HG02588 (cell line): ENCODE data around the gene HDAC4.
A peak's percentile ranks its signal among the peaks of the same experiment; 100 is the strongest.

Experiments
- ATAC-seq: cut with Tn5 transposase; IDR thresholded peaks from one replicate; pipeline ENCODE4 v1.9.1; 2021; ENCODE audit warnings: mild to moderate bottlenecking, moderate library complexity; ENCODE audit not compliant: unreplicated experiment

Gene HDAC4

DNA sequence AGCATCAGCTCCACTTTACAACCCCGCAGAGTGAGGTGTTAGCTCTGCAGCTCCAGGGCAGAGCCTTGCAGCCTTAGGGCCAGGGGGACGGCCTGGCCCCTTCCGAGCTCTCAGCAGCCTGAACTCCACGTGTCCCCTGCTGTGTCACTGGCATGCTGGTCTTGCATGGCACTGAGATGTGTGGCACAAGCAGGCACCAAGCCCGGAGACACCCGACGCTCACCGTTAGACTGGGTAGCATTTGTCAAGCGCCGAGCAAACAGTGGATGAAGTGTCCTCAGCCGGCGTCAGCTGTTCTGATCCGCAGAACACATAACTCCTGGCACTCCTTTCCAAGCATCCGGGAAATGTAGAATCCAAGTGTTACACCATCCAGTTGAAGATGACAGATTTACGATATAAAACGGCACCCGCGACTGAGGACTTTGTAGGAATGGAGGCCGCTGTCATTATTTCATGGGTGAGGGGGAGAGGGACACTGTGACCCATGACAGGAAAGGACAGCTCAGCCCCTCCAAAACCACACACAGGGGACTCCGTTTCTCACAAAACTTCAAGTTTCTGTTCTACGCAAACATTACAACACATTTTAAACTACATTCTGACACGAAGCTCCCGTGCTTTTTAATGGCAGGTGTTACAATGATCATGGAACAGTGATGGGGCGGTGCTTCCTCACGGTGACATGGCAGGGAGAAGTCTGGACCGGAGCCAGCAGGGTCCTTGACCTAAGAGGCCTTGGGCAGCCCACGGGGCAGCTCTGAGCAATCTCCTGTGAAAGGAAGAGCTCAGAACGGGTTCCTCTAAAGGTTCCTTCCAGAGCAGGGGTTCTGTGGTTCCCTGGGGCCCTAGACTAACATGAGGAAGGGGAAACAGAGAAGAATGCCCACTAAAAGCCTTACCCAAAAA lies 89.4 kb downstream of the HDAC4 start:
- no peak for ATAC-seq

DNA sequence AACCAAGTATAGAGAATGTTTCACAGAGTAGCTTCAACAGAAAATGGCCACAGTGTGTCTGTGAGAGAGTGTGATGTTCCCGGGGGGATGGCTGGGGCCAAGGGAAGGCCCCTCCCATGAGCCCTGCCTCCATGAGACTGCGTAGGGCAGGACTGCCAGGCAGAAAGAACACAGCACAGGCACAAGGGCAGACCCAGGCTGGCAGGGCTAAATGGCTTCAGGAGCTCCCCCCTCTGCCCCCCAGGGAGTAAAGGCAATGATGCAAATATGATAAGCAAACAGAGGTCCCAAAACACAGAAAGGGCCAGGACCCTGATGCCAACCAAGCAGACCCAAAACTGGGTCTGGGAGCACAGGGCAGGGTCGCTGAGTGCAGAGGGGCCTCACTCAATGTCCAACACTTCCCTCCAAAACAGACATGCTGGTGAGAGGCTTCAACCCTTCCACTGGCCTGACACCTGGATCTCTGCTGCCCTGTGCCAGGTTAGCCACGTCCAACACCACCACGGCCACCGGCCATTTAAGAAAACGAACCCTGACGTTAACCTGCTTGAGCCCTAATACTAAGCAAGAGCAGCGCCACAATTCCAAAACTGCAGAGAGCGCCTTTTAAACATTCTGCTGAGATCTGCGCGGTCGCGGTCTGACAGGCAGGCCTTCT lies 90.3 kb downstream of the HDAC4 start:
- no peak for ATAC-seq

DNA sequence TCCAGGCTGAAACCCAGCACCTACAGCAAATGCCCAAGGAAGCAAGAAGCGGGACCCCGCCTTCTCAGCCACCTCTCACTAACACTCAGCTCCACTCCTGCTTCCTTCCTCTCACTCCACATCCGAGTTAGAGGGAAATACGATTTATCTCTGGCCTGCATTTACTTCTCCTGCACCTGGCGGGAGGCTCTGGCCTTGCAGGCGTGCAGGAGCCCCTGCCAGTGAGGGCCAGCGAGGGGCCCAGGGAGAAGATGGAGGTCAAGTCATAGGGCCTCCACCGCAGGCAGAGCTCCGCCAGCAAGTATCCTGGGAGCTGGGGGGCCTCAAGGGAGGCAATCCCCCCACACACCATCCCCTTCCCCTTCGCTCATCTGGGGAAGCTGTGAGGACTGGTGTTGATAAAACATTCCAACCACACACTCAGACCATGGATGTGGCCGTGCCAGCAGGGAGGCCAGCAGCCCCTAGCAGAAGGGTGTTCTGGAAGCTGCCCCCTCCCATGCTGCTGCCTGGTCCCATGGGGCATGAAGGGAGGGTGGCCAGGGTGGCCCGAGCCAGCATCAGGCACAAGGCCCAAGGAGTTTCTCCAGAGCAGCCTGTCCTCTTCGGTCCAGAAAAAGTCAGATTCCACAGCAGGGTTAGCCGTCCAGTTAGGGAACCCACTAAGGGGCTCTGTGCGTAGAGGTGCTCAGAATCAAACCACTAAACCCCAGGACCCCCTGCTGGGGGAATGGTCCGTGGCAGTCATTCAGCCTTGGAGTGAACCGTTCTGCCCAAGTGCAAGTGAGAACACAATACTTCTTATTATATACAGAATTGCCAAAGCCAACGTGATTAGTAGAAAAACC lies 91.2 kb downstream of the HDAC4 start:
- no peak for ATAC-seq

DNA sequence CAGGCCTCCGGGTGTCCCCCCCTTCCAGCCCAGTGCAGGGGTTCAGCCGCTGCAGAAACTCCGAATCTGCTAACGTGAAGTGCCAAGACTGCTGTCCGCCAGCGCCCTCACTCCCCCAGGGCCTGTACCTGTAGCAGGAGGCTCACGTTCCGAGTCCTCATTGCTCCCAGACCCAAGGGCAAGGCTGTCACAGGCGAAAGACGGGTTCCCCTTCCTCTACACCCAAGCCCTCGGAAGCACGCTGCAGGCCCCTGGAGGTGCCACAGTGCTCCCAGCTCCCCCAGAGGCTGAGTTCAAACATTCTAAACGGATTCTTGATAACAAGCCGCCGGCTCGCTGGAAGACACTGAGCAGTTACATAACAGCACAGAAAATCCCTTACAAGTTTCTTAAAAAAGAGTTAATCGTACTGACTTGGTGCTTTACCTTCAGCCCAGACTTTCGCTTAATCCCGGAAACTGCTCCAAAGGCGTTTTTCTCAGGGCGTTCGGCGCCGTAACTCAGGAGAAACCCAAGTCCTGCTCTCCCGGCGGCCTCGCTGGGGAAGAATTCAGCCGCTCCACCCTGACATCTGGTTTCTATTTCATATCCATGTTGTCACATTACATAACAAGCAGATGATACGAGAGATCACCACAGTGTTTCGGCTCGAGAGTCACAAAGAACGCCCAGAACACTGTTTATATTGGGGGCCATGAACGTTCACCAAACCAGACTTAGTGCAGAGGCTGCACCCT lies 92.0 kb downstream of the HDAC4 start:
- ATAC-seq: no peak

GRCh38 chr2:239307921-239308613 lies 92.8 kb downstream of the HDAC4 start:
- no peak for ATAC-seq

- ATAC-seq: no peak
Observed at GRCh38 chr2:239307221-239307569, 93.6 kb downstream of the HDAC4 start.

- ATAC-seq: no peak
Observed at GRCh38 chr2:239306274-239307220, 94.3 kb downstream of the HDAC4 start.

DNA sequence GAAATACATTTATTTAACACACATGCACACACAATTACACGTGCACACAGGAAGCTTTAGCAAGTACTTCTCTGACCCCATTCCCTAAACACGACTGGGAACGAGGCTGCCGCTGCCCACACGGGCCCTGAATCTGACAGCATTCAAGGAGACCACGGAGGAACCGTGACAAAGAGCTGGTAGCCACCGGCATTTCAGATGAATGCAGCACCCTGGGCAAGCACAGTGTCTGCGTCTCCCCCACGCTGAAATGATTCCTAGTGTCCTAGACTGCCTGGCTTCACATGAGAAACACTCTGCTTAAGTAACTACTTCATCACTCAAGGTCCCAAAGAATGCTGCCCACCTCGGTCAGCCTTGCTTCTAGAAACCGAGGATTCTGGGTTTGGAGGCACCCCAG lies 95.0 kb downstream of the HDAC4 start:
- no peak for ATAC-seq

DNA sequence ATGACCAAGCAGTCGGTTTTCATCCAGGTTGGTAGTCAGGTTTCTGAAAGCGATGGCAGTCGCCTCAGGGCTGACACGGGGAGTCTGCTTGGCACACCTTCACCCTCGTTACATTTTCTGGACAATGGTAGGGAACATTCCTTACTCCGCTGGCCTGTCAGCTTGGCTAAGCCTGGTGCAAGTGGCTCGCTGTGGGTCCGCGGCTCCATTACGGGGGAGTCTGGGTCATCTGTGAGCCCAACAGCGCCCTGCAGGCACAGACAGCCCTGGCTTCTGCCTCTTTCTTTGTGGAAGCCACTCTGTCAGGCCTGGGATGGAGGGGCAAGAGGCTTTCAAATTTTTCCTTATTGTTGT lies 95.6 kb downstream of the HDAC4 start:
- no peak for ATAC-seq

DNA sequence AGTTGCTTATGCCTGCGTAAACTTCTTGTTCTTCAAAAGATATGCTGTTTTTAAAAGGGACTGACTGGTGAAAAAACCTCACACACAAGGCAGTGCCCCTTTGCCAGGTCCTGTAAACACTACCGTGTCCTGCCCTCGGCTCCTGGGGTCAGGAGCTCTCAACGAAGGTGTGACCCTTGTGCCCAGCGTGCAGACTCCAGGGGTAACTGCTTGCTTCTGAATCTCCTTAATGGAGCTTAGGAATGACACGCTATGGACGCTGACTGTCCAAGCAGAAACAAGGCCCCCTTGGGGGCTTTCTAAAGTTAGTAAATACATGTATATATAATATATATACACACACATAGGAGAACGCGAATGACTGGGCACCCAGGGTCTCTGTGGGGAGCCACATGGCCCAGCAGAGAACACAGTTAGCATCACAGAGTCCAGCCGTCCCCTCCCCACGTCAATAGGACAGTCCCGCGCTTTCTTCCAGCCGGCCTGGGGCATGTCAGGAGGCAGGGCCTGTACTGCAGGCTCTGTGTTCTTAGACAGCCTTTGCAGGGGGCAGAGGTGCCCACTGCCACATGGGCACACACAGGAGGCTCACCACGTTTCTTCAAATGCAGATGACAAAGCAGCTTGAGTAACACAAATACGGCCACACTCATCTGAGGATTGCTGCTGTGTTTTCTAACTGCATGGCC lies 96.1 kb downstream of the HDAC4 start:
- no peak for ATAC-seq

GRCh38 chr2:239303711-239304532 lies 96.9 kb downstream of the HDAC4 start:
- peak; percentile 45 for ATAC-seq

- no peak for ATAC-seq
Observed at GRCh38 chr2:239302808-239303557, 97.8 kb downstream of the HDAC4 start.

GRCh38 chr2:239302083-239302807 lies 98.6 kb downstream of the HDAC4 start:
- ATAC-seq: no peak

- ATAC-seq: no peak
Observed at GRCh38 chr2:239300871-239301735, 99.7 kb downstream of the HDAC4 start.

DNA sequence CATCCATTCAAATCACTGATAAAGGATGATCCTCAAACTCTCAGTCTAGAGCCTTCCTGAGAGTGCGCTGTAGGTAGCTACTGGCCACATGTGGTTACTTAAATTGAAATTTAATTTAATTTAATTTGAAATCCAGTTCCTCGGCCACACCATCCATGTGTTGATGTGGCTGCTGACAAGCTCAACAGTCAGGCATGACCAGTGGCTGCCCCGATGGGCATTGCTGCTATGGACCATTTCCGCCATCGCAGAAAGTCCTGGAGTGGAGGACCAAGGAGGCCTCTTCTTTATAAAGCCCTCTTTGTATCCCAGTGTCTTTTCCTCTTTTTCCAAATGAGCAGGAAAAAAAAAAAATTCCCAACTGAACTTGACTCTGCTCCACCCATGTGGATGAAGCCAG lies 100.6 kb downstream of the HDAC4 start:
- ATAC-seq: no peak
